ENCODE measurements around the gene KIF5B. TPM values are rescaled to one million over a fixed set of nuclear protein-coding genes. Genes with fewer than 3 reads are reported as not detected.
"Not testable (repeated sequence)": the region's sequence is repeated elsewhere in the genome, so short reads cannot be mapped to it uniquely, and the experiment has no call there.

KIF5B gene
- total RNA-seq, 1 donor from 2014 or later, result 160 TPM

- no peak overlapping the region for H3K27ac ChIP-seq (ENCODE audit: low read depth, low read length)
- Mint-ChIP-seq H3K27ac (ENCODE audit: unreplicated experiment) (peak overlapping the region; percentile 48), H3K4me1 (ENCODE audit: low read depth, unreplicated experiment) (peaks cover 43% of the 10 kb centered on the region), H3K27me3 (ENCODE audit: low read depth, unreplicated experiment) (no peaks in the 10 kb centered on the region), H3K9me3 (ENCODE audit: unreplicated experiment) (no peaks in the 10 kb centered on the region), H3K36me3 (ENCODE audit: low read depth, unreplicated experiment) (peaks cover 12% of the 10 kb centered on the region), H3K4me3 (ENCODE audit: unreplicated experiment) (no peak overlapping the region)
- no peak overlapping the region for H3K4me3 ChIP-seq (ENCODE audit: insufficient read depth, low read depth, low read length)
- no peak overlapping the region for H3K4me2 ChIP-seq (ENCODE audit: low read length)
- TF ChIP-seq EZH2 (IDR thresholded peaks at IDR 0.05; ENCODE audit: insufficient read depth, low read length) (no peak), CTCF (IDR thresholded peaks at IDR 0.05; ENCODE audit: insufficient read depth, low read depth, low read length) (no peak)
- H3K9ac ChIP-seq (ENCODE audit: low read length), result no peak overlapping the region
- H4K20me1 ChIP-seq (ENCODE audit: insufficient read depth, low read length), result peaks cover 97% of the 10 kb centered on the region
- FAIRE-seq (no peak), DNase-seq (ENCODE audit: low read depth) (no peak)
- no peak overlapping the region for H2AFZ ChIP-seq (ENCODE audit: low read depth, low read length)
- no peaks in the 10 kb centered on the region for H3K27me3 ChIP-seq (ENCODE audit: insufficient read depth, low read length)
- H3K4me1 ChIP-seq (ENCODE audit: insufficient read depth, low read length), result peaks cover 35% of the 10 kb centered on the region
- H3K36me3 ChIP-seq (ENCODE audit: insufficient read depth, low read length), result peaks cover 29% of the 10 kb centered on the region
- no peaks in the 10 kb centered on the region for H3K9me3 ChIP-seq (ENCODE audit: insufficient read depth, low read depth, low read length)
- peaks cover 100% of the 10 kb centered on the region for H3K79me2 ChIP-seq (ENCODE audit: insufficient read depth, low read length)
Observed at GRCh38 chr10:32048282-32048681, 7.9 kb downstream of the KIF5B start.

GRCh38 chr10:32047881-32048280 is 8.3 kb downstream of the KIF5B start:
- FAIRE-seq (no peak), DNase-seq (ENCODE audit: low read depth) (peak; percentile 31)
- peaks cover 43% of the 10 kb centered on the region for H3K4me1 Mint-ChIP-seq (ENCODE audit: low read depth, unreplicated experiment)
- no peak overlapping the region for H3K4me3 Mint-ChIP-seq (ENCODE audit: unreplicated experiment)
- TF ChIP-seq CTCF (IDR thresholded peaks at IDR 0.05; ENCODE audit: insufficient read depth, low read depth, low read length), result no peak
- TF ChIP-seq EZH2 (IDR thresholded peaks at IDR 0.05; ENCODE audit: insufficient read depth, low read length), result no peak
- Histone ChIP-seq H3K9me3 (ENCODE audit: insufficient read depth, low read depth, low read length) (no peaks in the 10 kb centered on the region), H2AFZ (ENCODE audit: low read depth, low read length) (no peak overlapping the region), H3K9ac (ENCODE audit: low read length) (no peak overlapping the region), H3K27ac (ENCODE audit: low read depth, low read length) (no peak overlapping the region), H3K4me3 (ENCODE audit: insufficient read depth, low read depth, low read length) (no peak overlapping the region), H3K4me2 (ENCODE audit: low read length) (no peak overlapping the region), H3K27me3 (ENCODE audit: insufficient read depth, low read length) (no peaks in the 10 kb centered on the region), H3K4me1 (ENCODE audit: insufficient read depth, low read length) (peaks cover 31% of the 10 kb centered on the region), H3K79me2 (ENCODE audit: insufficient read depth, low read length) (peaks cover 99% of the 10 kb centered on the region), H3K36me3 (ENCODE audit: insufficient read depth, low read length) (peaks cover 30% of the 10 kb centered on the region), H4K20me1 (ENCODE audit: insufficient read depth, low read length) (peaks cover 97% of the 10 kb centered on the region)
- peak overlapping the region; percentile 48 for H3K27ac Mint-ChIP-seq (ENCODE audit: unreplicated experiment)
- no peaks in the 10 kb centered on the region for H3K27me3 Mint-ChIP-seq (ENCODE audit: low read depth, unreplicated experiment)
- H3K9me3 Mint-ChIP-seq (ENCODE audit: unreplicated experiment), result no peaks in the 10 kb centered on the region
- peaks cover 12% of the 10 kb centered on the region for H3K36me3 Mint-ChIP-seq (ENCODE audit: low read depth, unreplicated experiment)

GRCh38 chr10:32046151-32046550 is 10.1 kb downstream of the KIF5B start:
- Mint-ChIP-seq H3K36me3 (ENCODE audit: low read depth, unreplicated experiment) (peaks cover 12% of the 10 kb centered on the region), H3K4me3 (ENCODE audit: unreplicated experiment) (no peak overlapping the region), H3K27ac (ENCODE audit: unreplicated experiment) (no peak overlapping the region), H3K4me1 (ENCODE audit: low read depth, unreplicated experiment) (peaks cover 48% of the 10 kb centered on the region), H3K27me3 (ENCODE audit: low read depth, unreplicated experiment) (no peaks in the 10 kb centered on the region), H3K9me3 (ENCODE audit: unreplicated experiment) (no peaks in the 10 kb centered on the region)
- peaks cover 98% of the 10 kb centered on the region for H3K79me2 ChIP-seq (ENCODE audit: insufficient read depth, low read length)
- no peak overlapping the region for H3K4me3 ChIP-seq (ENCODE audit: insufficient read depth, low read depth, low read length)
- no peak overlapping the region for H3K9ac ChIP-seq (ENCODE audit: low read length)
- no peaks in the 10 kb centered on the region for H3K27me3 ChIP-seq (ENCODE audit: insufficient read depth, low read length)
- no peaks in the 10 kb centered on the region for H3K9me3 ChIP-seq (ENCODE audit: insufficient read depth, low read depth, low read length)
- H3K4me2 ChIP-seq (ENCODE audit: low read length), result no peak overlapping the region
- H3K27ac ChIP-seq (ENCODE audit: low read depth, low read length), result no peak overlapping the region
- no peak for FAIRE-seq
- peaks cover 94% of the 10 kb centered on the region for H4K20me1 ChIP-seq (ENCODE audit: insufficient read depth, low read length)
- peaks cover 29% of the 10 kb centered on the region for H3K4me1 ChIP-seq (ENCODE audit: insufficient read depth, low read length)
- no peak for DNase-seq (ENCODE audit: low read depth)
- peaks cover 33% of the 10 kb centered on the region for H3K36me3 ChIP-seq (ENCODE audit: insufficient read depth, low read length)
- H2AFZ ChIP-seq (ENCODE audit: low read depth, low read length), result no peak overlapping the region
- TF ChIP-seq CTCF (IDR thresholded peaks at IDR 0.05; ENCODE audit: insufficient read depth, low read depth, low read length), result no peak
- TF ChIP-seq EZH2 (IDR thresholded peaks at IDR 0.05; ENCODE audit: insufficient read depth, low read length), result no peak

- Histone ChIP-seq H3K27ac (ENCODE audit: low read depth, low read length) (peak overlapping the region; percentile 76), H3K9ac (ENCODE audit: low read length) (peak overlapping the region; percentile 67), H3K36me3 (ENCODE audit: insufficient read depth, low read length) (peaks cover 45% of the 10 kb centered on the region), H3K4me3 (ENCODE audit: insufficient read depth, low read depth, low read length) (peak overlapping the region; percentile 2), H3K4me2 (ENCODE audit: low read length) (peak overlapping the region; percentile 56), H3K4me1 (ENCODE audit: insufficient read depth, low read length) (peaks cover 13% of the 10 kb centered on the region), H3K79me2 (ENCODE audit: insufficient read depth, low read length) (peaks cover 96% of the 10 kb centered on the region), H4K20me1 (ENCODE audit: insufficient read depth, low read length) (peaks cover 81% of the 10 kb centered on the region)
- not testable (repeated sequence) for H3K4me3 Mint-ChIP-seq (ENCODE audit: unreplicated experiment); H2AFZ ChIP-seq (ENCODE audit: low read depth, low read length); FAIRE-seq; H3K27ac Mint-ChIP-seq (ENCODE audit: unreplicated experiment); H3K9me3 Mint-ChIP-seq (ENCODE audit: unreplicated experiment); H3K9me3 ChIP-seq (ENCODE audit: insufficient read depth, low read depth, low read length); H3K27me3 ChIP-seq (ENCODE audit: insufficient read depth, low read length); H3K27me3 Mint-ChIP-seq (ENCODE audit: low read depth, unreplicated experiment)
- peaks cover 12% of the 10 kb centered on the region for H3K36me3 Mint-ChIP-seq (ENCODE audit: low read depth, unreplicated experiment)
- peak; percentile 63 for DNase-seq (ENCODE audit: low read depth)
- H3K4me1 Mint-ChIP-seq (ENCODE audit: low read depth, unreplicated experiment), result peaks cover 35% of the 10 kb centered on the region
Observed at GRCh38 chr10:32042730-32043129, 13.5 kb downstream of the KIF5B start.

Measured in astrocyte (in vitro differentiated cells and primary cell).